Erythroblast (primary cell): ENCODE measurements around the gene OR4D6.

Experiments
- GATA1 ChIP-seq: IDR thresholded peaks from 2 replicates; pipeline ENCODE4 v1.6.1; 2011; ENCODE audit warnings: low read depth, mild to moderate bottlenecking, control low read depth, low read length, moderate library complexity
- POLR2A ChIP-seq: IDR thresholded peaks from 2 replicates; pipeline ENCODE4 v1.6.1; 2011; ENCODE audit warnings: mild to moderate bottlenecking, low read length

DNA sequence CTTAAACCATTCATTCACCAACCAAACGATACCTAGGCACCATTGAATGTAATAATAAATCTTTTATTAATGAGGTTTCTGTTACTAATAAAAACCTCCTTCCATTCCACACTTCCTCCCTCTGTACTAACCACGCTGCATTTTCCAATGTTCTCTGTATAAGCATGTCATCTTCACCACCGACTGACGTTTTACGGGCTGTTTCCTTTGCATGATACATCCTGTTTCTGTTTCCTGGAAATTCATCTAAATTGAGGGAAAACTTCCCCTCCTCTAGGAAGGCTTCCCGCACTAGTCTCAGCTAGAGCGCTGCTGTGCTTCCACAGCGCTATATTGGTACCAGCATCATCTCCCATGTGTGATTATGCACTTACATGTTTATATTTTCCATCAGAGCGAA, 18.4 kb downstream of the OR4D6 start:
- TF ChIP-seq POLR2A = no peak
- no peak for TF ChIP-seq GATA1
